HG02970 (cell line): Measurements from ENCODE around the gene FOXL3.
"Not testable (repeated sequence)": the region's sequence is repeated elsewhere in the genome, so short reads cannot be mapped to it uniquely, and the experiment has no call there.

Experiments used
- ATAC-seq: cut with Tn5 transposase; IDR thresholded peaks from one replicate; pipeline ENCODE4 v1.9.1; 2021; ENCODE audit warnings: mild to moderate bottlenecking, moderate library complexity, moderate number of reproducible peaks; ENCODE audit not compliant: unreplicated experiment, low FRiP score

The FOXL3 gene

GRCh38 chr7:335358-336148 is 45.6 kb downstream of the FOXL3 start:
- ATAC-seq = no peak

GRCh38 chr7:336149-336533 is 46.2 kb downstream of the FOXL3 start:
- ATAC-seq = not testable (repeated sequence)

GRCh38 chr7:336810-337566 is 47.0 kb downstream of the FOXL3 start:
- no peak for ATAC-seq

DNA sequence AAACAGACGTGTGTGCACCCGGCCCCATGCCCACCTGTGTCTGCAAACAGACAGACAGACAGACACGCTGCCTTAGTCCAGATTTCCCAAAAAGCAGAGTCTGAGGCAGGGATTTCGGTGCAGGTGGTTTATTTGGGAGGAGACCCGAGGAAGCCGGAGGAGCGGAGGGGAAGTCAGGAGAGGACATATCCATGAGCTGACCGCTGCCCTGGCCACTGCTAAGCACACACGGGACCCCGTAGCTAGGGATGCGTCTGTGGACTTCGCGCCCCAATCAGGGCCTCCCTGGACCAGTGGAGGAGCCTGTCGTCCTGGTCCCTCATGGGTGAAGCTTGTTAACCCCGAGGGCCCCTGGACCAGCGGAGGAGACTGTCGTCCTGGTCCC is 47.6 kb downstream of the FOXL3 start:
- ATAC-seq = no peak

DNA sequence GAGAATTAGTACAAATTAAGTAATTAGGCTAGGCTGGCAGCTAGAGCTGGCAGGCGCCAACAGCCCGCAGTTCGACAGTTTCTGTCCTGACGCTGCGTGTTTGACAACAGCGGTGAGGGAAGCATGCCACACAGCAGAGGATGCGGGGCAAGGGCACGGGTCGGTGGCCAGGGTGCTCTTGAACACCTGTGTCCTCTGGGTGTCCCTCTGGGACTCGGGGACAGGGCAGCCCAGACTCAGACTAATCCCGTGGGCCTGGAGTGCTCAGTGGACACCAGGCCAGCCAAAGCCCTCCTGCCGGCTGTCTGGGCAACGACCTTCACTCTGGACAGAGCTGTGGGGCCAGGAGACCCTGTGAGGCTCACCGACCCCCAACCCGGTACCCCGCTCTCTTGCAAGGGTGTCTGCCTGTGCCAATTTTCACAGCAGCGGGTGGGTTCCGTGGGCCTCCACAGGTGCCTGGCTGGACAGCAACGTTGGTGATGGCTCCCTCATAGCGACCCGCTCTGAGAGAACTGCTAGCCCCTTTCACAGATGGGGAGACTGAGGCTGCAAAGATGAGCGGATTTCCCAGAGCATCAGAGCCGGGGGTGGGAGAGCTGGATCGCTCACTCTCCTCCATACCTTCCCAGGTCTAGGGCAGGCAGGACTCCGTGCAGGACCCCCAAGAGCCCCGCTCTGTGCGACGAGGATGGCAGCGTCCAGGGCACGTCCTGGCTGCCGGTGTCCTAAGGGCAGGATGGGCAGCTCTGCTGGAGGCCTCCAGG is 48.5 kb downstream of the FOXL3 start:
- no peak for ATAC-seq

DNA sequence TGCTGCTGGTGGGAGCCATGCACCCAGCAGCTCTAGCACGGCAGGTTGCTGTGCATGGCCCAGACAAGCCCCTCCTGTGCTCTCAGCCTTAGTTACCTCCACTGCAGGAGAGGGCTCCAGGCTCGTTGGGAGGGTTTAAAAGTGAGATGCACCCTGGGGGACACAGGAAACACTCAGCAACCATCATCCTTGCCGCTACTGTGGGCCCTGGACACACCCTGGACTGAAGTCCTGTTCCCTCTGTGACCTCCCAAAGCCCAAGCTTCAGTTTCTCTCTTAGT is 49.0 kb downstream of the FOXL3 start:
- no peak for ATAC-seq

GRCh38 chr7:339696-340095 is 49.7 kb downstream of the FOXL3 start:
- ATAC-seq = no peak

- ATAC-seq = no peak
Observed at GRCh38 chr7:340200-340937, 50.4 kb downstream of the FOXL3 start.
